VCaP (cell line): ENCODE data around the gene AHI1.
A peak's percentile ranks its signal among the peaks of the same experiment; 100 is the strongest.

ENCODE experiments used
- H3K27ac ChIP-seq: fragments of 450-650 bp; 2 replicates; pipeline ENCODE4 v1.5.1; 2017
- TF ChIP-seq, protein P1 (sequence below): fragments of 450-650 bp; conservative IDR thresholded peaks from 2 replicates; pipeline ENCODE4 v1.5.1; 2017; ENCODE audit warnings: mild to moderate bottlenecking, moderate library complexity

AHI1 gene

DNA sequence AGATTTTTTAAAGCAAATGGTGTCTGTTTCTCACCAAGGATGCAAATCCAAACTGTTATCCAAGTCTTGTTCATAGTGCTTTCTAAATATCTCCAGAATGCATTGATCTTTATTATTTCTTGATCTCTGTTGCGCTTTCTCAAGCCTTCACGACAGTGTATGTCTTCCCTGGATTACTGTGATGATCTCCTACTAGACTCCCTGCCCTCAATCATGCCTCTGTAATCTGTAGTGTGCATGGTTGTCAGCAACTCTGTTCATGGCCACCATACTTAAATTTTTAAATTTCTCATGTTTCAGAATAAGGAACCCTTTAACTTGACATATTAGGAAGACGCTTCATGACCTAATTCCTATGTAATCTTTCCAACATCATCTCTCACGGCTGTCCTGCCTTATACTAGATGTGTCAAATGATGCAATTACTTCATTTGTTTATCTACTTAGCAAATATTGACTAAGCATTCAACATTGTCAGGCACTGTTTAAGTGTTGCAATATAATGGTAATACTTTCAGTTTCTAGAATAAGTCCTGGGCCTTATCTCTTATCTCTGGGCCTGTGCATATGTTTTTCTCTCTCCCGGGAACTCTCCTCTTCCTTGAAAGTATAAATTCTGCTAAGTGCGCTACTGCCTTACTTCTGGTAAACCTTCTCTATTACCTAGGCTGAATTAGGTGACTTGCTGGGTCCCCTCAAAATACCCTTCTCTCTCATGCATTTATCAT, 25.6 kb upstream of the AHI1 start:
- TF ChIP-seq, protein P1, sequence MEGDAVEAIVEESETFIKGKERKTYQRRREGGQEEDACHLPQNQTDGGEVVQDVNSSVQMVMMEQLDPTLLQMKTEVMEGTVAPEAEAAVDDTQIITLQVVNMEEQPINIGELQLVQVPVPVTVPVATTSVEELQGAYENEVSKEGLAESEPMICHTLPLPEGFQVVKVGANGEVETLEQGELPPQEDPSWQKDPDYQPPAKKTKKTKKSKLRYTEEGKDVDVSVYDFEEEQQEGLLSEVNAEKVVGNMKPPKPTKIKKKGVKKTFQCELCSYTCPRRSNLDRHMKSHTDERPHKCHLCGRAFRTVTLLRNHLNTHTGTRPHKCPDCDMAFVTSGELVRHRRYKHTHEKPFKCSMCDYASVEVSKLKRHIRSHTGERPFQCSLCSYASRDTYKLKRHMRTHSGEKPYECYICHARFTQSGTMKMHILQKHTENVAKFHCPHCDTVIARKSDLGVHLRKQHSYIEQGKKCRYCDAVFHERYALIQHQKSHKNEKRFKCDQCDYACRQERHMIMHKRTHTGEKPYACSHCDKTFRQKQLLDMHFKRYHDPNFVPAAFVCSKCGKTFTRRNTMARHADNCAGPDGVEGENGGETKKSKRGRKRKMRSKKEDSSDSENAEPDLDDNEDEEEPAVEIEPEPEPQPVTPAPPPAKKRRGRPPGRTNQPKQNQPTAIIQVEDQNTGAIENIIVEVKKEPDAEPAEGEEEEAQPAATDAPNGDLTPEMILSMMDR: no peak
- H3K27ac ChIP-seq: no peak overlapping the region

DNA sequence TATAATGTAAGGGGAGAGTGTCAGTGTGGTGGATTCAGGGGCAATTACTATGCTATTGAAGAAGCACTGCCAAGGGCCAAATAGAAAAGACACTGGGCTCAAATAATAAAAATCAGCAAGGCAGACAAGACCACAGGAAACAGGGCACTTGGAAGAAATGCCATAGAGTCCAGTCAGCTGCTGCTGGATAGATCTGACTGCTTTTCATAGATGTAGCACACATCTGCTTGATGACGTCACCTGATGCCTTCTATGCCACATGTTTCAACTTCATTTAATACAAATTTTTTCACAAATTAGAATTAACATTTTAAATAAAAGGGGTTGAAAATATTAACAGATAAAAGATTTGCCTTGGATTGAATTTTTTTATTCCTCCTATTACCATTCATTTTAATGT, 23.9 kb upstream of the AHI1 start:
- TF ChIP-seq, protein P1: no peak
- H3K27ac ChIP-seq: no peak overlapping the region

DNA sequence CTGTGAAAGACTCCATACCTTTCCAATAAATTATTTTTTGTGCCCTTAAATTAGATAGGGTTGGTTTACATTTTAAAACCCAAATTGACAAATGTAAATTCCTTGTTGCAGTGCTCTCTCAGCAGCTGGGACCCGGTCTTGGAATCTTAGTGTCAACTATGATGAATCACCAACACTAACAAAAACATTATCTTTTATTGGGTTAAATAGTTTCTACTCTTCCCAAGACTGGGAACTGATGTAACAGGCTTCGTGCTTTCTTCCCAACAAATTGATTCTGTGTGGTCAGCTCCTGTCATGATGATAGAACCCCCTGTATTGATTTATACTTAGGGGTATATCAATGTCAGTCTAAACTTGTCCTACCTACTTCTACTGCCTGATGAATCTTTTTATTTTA, 23.2 kb upstream of the AHI1 start:
- TF ChIP-seq, protein P1: no peak
- H3K27ac ChIP-seq: no peak overlapping the region

DNA sequence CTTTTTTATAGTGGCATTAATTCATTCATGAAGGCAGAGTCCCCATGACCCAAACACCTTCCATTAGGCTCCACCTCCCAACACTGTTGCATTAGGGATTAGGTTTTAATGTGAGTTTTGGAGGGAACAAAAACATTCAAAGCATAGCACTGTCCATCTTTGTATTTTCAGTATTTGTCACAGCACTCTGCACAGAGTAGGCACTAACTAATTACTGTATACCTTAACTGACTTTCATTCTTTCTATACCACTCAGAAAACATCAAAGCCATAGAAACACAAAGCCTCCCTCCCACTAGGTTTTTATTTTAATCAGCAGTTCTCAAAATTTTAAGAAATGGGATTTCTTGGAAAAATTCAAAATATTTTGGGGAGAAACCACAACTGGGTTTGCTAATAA, 21.8 kb upstream of the AHI1 start:
- TF ChIP-seq, protein P1: no peak

DNA sequence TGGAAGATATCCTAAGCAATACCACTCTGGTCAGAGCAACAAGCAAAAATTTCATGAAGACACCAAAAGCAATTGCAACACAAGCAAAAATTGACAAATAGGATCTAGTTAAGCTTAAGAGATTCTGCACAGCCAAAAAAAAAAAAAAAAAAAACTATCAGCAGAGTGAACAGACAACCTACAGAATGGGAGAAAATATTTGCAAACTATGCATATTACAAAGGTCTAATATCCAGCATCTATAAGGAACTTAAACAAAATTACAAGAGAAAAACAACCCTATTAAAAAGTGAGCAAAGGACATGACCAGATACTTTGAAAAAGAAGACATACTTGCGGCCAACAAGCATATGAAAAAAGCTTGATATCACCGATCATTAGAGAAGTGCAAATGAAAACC, 20.0 kb upstream of the AHI1 start:
- TF ChIP-seq, protein P1: no peak
- no peak overlapping the region for H3K27ac ChIP-seq

More for the DNA sequence above, 21.8 kb upstream of the AHI1 start:
- H3K27ac ChIP-seq: no peak overlapping the region

DNA sequence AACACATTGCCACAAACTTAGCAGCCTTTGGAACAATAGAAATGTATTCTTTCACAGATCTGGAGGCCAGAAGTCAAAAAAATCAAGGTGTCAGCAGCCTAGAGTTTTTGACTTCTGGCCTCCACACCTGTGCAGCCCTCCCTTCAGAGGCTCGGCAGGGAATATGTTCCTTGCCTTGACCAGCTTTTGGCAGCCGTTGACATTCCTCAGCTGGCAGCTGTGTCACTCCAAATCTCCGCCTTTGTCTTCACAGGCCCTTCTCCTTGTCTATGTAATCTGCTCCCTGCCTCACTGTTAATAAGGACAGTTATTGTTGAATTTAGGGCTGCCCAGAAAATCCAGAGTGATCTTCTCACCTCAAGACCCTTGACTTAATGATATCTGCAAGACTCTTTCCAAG, 17.2 kb upstream of the AHI1 start:
- no peak overlapping the region for H3K27ac ChIP-seq
- TF ChIP-seq, protein P1: no peak

DNA sequence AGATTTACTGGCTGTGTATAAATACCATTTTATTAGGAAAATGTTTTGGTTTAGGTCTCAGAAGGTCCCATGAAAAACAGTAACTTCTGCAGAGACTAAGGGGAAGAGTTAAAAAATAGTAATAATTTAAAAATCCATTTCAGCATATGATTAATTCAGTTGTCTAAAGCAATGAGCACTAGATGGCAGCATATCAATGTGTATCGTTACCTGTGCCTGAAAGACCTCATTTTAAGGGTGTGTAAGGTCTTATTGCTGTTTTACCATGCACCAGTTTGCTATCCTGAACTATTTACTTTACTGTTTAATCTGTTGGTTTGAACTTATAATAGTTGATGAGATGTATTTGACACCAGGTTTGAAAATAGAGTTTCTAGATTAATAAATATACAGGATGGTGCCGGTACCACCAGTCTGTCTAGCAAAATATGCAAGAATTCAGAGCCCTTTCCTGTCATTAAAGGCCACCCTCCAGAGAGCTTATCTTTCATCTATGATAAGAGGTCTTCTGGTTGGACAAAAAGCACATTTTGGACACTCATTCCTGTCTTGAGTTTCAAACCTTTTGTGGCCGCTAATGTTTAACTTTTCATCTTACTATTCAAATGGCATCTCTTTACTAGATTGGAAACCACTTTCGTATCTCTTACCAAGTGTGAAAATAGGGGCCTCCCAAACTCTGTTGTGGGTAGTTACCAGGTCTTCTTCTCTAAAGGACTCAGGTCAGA, 8.9 kb upstream of the AHI1 start:
- no peak overlapping the region for H3K27ac ChIP-seq
- TF ChIP-seq, protein P1: peak; percentile 54
